Hepatocyte (in vitro differentiated cells): ENCODE measurements around the gene PHIP. TPM values are rescaled to one million over a fixed set of nuclear protein-coding genes. Genes with fewer than 3 reads are reported as not detected.
"Not testable (repeated sequence)": the region's sequence is repeated elsewhere in the genome, so short reads cannot be mapped to it uniquely, and the experiment has no call there.

Experiments used
- DNase-seq: peaks from one replicate; pipeline ENCODE4 v3.0.0-alpha.2; 2016; ENCODE audit warnings: low spot score
- H2AFZ ChIP-seq: fragments of 200-600 bp; sonication (generic); 2 replicates; pipeline ENCODE4 v1.6.0; 2016; ENCODE audit warnings: antibody characterized with exemption, mild to moderate bottlenecking
- H3K27ac ChIP-seq: fragments of 200-600 bp; sonication (generic); 2 replicates; pipeline ENCODE4 v1.5.1; 2016; ENCODE audit warnings: mild to moderate bottlenecking
- H3K27me3 ChIP-seq: fragments of 200-600 bp; sonication (generic); 2 replicates; pipeline ENCODE4 v1.6.1; 2016
- H3K36me3 ChIP-seq: fragments of 200-600 bp; sonication (generic); replicated peaks from 2 replicates; pipeline ENCODE4 v1.5.1; 2016; ENCODE audit warnings: low read depth; ENCODE audit not compliant: insufficient read depth
- H3K4me1 ChIP-seq: fragments of 200-600 bp; sonication (generic); 2 replicates; pipeline ENCODE4 v1.5.1; 2016; ENCODE audit warnings: mild to moderate bottlenecking, moderate library complexity; ENCODE audit not compliant: insufficient read depth
- H3K4me2 ChIP-seq: fragments of 200-600 bp; sonication (generic); 2 replicates; pipeline ENCODE4 v1.6.0; 2016
- H3K4me3 ChIP-seq: fragments of 200-600 bp; sonication (generic); 2 replicates; pipeline ENCODE4 v1.5.1; 2016; ENCODE audit warnings: mild to moderate bottlenecking
- H3K79me2 ChIP-seq: fragments of 200-600 bp; sonication (generic); 2 replicates; pipeline ENCODE4 v1.6.0; 2017; ENCODE audit warnings: mild to moderate bottlenecking
- H3K9me2 ChIP-seq: fragments of 200-600 bp; sonication (generic); replicated peaks from 2 replicates; pipeline ENCODE4 v1.6.0; 2017; ENCODE audit warnings: mild to moderate bottlenecking; ENCODE audit not compliant: insufficient read depth
- H3K9me3 ChIP-seq: fragments of 200-600 bp; sonication (generic); 2 replicates; pipeline ENCODE4 v1.5.1; 2016; ENCODE audit warnings: low read depth, mild to moderate bottlenecking
- H4K20me1 ChIP-seq: fragments of 200-600 bp; sonication (generic); 2 replicates; pipeline ENCODE4 v1.6.0; 2016; ENCODE audit warnings: mild to moderate bottlenecking; ENCODE audit not compliant: insufficient read depth, poor library complexity, severe bottlenecking
- CTCF ChIP-seq: fragments of 200-600 bp; sonication (generic); IDR thresholded peaks from 2 replicates; pipeline ENCODE4 v1.5.1; 2016; ENCODE audit warnings: antibody characterized with exemption, mild to moderate bottlenecking; ENCODE audit not compliant: poor library complexity
- EZH2 ChIP-seq: fragments of 200-600 bp; sonication (generic); IDR thresholded peaks from 2 replicates; pipeline ENCODE4 v1.6.1; 2016; ENCODE audit warnings: antibody characterized with exemption, mild to moderate bottlenecking, borderline replicate concordance
- EZH2phosphoT487 ChIP-seq: fragments of 200-600 bp; sonication (generic); IDR thresholded peaks from one replicate; pipeline ENCODE4 v1.6.1; 2018; ENCODE audit warnings: antibody characterized with exemption, mild to moderate bottlenecking, low read depth, moderate library complexity; ENCODE audit not compliant: unreplicated experiment, severe bottlenecking
- WGBS: methylation state at CpG from one replicate; pipeline ENCODE4 v1.1.6; 2016; ENCODE audit warnings: low lambda C conversion rate; ENCODE audit errors: missing lambda C conversion rate; 5-methylcytosine and 5-hydroxymethylcytosine counted together
- polyA plus RNA-seq: library from polyadenylated mRNA; unstranded; fragments of >200 nt; fragmentation: Nextera tagmentation; extraction: Ambion mirVana; gene quantifications from 2 replicates; pipeline ENCODE4 v1.2.1, GENCODE V29; 2016
- total RNA-seq: library from RNA; depleted of rRNA; stranded (reverse); fragments of >200 nt; gene quantifications from 2 replicates; pipeline ENCODE4 v1.2.3, GENCODE V29; 2014

PHIP gene
- total and polyA plus RNA-seq, 2 experiments from 2014 or later: 15.2 to 44.4 TPM

DNA sequence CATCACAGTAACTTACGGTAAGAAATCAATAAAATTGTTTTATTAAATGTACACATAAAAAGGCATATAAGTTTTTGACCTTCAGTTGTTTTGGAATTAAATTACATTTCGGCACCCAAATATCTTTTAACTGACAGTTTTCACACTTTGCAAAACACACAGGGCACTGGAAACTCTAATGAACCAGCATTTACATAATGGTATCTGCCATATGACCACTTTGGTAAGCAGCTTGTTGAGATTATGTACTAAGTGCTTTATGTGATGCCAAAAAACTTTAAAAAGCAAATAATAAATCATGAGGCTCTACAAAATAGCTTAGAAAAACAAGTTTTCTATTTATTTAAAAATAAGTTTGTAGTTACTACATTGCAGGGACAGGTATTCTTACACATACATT, 142.5 kb downstream of the PHIP start:
- 95% methylated on average over 2 of the region's 2 CpGs for WGBS
- no peak overlapping the region for H2AFZ ChIP-seq
- H3K4me2 ChIP-seq: no peak overlapping the region
- no peak overlapping the region for H3K4me3 ChIP-seq
- no peaks in the 10 kb centered on the region for H3K9me3 ChIP-seq
- H3K4me1 ChIP-seq: no peaks in the 10 kb centered on the region
- H3K36me3 ChIP-seq: no peaks in the 10 kb centered on the region
- H3K9me2 ChIP-seq: no peaks in the 10 kb centered on the region
- H3K27ac ChIP-seq: no peak overlapping the region
- no peaks in the 10 kb centered on the region for H3K79me2 ChIP-seq
- H4K20me1 ChIP-seq: no peaks in the 10 kb centered on the region
- H3K27me3 ChIP-seq: no peaks in the 10 kb centered on the region
- TF ChIP-seq CTCF (no peak), EZH2 (no peak), EZH2phosphoT487 (no peak)
- no peak for DNase-seq

- no peaks in the 10 kb centered on the region for H3K36me3 ChIP-seq
- no peak overlapping the region for H3K4me3 ChIP-seq
- TF ChIP-seq EZH2phosphoT487: no peak
- TF ChIP-seq CTCF: no peak
- no peaks in the 10 kb centered on the region for H3K79me2 ChIP-seq
- no peak overlapping the region for H3K4me2 ChIP-seq
- H3K9me2 ChIP-seq: no peaks in the 10 kb centered on the region
- no peaks in the 10 kb centered on the region for H4K20me1 ChIP-seq
- WGBS: 93% methylated on average over 3 of the region's 3 CpGs
- H3K4me1 ChIP-seq: no peaks in the 10 kb centered on the region
- H3K9me3 ChIP-seq: no peaks in the 10 kb centered on the region
- DNase-seq: no peak
- no peak overlapping the region for H3K27ac ChIP-seq
- H2AFZ ChIP-seq: no peak overlapping the region
- no peaks in the 10 kb centered on the region for H3K27me3 ChIP-seq
Observed at GRCh38 chr6:78925317-78925716, 152.7 kb downstream of the PHIP start.

GRCh38 chr6:78921168-78921567, 156.9 kb downstream of the PHIP start:
- not testable (repeated sequence) for H3K9me3 ChIP-seq, H3K79me2 ChIP-seq, H3K4me2 ChIP-seq, H4K20me1 ChIP-seq, H3K4me3 ChIP-seq, H3K27ac ChIP-seq, H2AFZ ChIP-seq, H3K36me3 ChIP-seq, DNase-seq, H3K27me3 ChIP-seq, H3K9me2 ChIP-seq, H3K4me1 ChIP-seq
- 95% methylated on average over 10 of the region's 10 CpGs for WGBS

DNA sequence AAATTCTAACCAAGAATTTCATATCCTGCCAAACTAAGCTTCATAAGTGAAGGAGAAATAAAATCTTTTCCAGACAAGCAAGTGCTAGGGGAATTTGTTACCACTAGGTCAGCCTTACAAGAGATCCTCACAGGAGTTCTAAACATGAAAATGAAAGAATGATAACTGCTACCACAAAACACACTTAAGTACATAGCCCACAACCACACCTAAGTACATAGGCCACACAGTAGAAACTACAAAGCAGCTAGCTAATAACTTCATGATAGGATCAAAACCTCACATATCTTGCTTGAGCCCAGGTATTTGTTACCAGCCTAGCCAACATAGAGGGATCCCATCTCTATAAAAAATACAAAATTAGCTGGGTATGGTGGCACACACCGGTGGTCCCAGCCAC, 160.3 kb downstream of the PHIP start:
- 100% methylated on average over 1 of the region's 1 CpG for WGBS
- no peaks in the 10 kb centered on the region for H3K36me3 ChIP-seq
- H3K27me3 ChIP-seq: no peaks in the 10 kb centered on the region
- no peak overlapping the region for H3K4me3 ChIP-seq
- H2AFZ ChIP-seq: no peak overlapping the region
- DNase-seq: no peak
- H3K9me2 ChIP-seq: no peaks in the 10 kb centered on the region
- H4K20me1 ChIP-seq: no peaks in the 10 kb centered on the region
- H3K27ac ChIP-seq: no peak overlapping the region
- H3K4me1 ChIP-seq: no peaks in the 10 kb centered on the region
- H3K4me2 ChIP-seq: no peak overlapping the region
- TF ChIP-seq EZH2phosphoT487: no peak
- TF ChIP-seq EZH2: no peak
- no peak for TF ChIP-seq CTCF
- H3K79me2 ChIP-seq: no peaks in the 10 kb centered on the region
- peaks cover 3% of the 10 kb centered on the region for H3K9me3 ChIP-seq
